ENCODE measurements around the gene BPIFB6.
"Not testable (repeated sequence)": the region's sequence is repeated elsewhere in the genome, so short reads cannot be mapped to it uniquely, and the experiment has no call there.

BPIFB6 gene

DNA sequence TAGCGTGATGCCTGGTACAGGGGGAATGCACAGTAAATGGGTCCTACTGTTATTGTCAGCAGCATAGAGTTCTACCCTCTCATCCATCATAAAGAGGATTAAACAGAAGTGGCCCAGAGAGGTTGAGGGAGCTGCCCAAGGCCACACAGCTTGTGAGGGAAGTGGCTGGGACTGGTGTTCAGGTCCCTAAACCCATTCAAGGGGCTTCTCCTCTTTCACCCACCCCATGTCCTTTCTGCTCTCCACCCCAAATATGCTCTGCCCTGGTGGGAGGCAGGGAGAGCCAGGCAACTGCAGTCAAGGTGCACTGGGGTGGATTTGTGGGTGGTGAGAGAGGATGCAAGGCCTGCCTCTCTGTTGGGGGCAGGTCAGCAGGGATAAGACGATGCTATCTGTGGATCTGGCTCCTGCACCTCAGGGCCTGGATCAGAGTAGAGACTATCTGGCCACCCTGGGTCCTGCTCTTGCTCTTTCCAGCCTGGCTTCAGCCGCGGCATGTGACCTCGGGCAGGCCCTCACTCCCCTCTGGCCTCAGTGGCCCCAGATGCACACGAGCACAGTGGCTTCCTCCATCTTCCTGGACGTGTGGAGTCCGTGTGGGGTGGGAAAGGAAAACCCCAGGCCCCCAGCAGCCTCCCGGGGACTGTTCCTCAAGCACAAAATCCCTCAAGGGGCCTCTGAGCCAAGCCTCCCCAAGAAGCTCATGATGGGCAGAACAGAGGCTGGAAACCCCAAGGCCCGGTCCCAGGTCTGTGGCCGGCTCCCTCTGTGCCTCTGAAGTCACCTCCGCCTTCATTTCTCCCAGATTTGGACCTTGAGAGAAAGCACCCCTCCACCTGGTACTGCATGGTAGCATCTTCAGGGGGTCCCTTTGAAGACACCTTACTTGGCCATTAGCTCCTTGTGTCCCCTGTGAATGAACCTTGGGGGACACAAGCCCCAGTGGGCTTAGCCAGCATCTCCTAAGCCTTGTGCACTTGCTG is 3.4 kb upstream of the BPIFB6 start:
- DNase-seq (ENCODE audit: low read depth in 2 of 2) = no peak

DNA sequence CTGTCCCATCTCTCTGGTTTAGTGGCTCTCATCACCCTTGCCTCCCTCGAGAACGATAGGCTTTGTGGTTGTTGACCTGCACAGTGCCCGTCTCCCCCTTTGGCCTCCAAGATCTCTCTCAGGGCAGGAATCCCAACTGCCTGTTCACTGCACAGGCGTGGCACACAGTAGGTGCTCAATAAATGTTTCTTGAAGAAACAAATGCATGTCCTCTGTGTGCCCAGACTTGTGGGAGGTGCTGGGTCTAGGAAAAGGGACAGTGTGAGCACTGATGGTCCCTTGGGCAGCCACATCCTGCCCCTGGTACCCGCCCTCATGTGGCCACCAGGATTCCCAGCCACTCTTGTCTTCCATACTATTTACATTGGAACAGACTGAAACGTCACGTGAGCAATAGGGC is 2.6 kb upstream of the BPIFB6 start:
- DNase-seq (ENCODE audit: low read depth in 2 of 2) = no peak

DNA sequence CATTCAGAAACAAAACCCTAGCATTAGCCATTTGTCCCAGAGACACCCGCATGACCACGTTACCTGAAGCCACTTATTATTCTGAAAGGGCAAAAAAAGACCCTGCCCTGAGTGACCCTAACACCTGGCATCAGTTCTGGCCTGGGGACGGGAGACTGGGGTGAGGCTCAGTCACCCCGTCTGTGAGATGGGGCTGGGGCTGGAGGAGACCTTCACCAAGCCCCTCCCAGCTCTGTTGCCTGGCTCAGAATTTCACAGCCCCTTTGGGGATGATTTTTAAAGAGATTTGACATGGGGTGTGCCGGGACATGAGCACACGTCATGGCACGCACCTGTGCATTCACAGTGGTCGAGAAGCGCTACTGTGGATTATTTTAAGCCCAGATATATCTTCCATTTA is 1.4 kb upstream of the BPIFB6 start:
- no peak for DNase-seq (ENCODE audit: low read depth in 2 of 2)

DNA sequence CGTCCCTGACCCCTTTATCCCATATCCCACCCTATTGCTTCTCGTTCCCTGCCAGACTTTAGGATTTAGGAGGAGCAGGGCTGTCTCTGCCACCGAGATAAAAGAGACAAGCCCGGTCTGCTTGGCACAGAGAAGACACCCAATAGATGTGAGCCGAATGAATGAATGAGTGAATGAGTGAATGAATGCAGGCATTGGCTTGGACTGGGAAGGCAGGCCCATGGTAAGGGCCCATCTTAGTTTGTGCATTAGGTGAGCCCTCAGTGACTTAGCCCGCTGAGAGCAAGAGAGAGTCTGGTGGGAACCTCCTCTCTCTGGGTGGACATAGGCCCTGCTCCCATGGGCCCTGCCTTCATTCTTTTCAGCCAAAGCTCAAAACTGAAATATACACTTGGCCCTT is 879 bp upstream of the BPIFB6 start:
- DNase-seq (ENCODE audit: low read depth in 2 of 2) = no peak

DNA sequence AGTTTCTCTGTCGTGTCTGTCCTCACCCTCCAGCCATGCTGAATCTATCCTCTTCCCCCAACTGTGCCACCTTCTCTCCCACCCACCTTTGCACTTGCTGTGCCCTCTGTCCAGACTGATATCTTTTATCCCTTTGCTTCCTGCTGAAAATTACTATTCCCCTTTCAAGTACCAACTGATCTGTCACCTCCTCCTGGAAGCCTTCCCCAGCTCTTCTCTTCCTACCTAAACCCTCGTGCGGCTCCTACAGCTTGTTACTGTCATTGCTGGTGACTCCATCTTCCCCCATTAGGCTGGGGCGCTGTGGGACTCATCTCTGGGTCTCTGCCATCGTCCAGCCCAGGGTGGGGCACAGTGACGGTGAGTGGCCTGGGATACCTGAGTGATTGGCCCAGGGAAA is 1.1 kb downstream of the BPIFB6 start:
- no peak for DNase-seq (ENCODE audit: low read depth in 2 of 2)

DNA sequence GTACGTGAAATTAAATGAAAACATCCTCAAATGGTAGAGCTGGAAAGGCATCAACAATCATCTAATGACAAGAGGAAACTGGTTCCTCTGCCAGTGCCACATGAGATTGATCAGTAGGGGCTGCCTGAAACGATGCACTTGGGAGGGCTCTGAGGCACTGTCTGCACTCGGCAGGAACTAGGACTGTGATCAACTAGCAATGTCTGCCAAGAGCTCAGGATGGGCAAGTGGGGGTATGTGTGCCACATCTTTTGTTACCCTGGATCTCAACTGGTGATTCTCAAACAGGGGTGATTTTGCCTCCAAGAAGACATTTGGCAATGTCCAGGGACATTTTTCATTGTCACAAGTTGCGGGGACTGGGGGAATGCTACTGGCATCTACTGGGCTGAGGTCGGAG is 1.9 kb downstream of the BPIFB6 start:
- no peak for DNase-seq (ENCODE audit: low read depth in 2 of 2)

DNA sequence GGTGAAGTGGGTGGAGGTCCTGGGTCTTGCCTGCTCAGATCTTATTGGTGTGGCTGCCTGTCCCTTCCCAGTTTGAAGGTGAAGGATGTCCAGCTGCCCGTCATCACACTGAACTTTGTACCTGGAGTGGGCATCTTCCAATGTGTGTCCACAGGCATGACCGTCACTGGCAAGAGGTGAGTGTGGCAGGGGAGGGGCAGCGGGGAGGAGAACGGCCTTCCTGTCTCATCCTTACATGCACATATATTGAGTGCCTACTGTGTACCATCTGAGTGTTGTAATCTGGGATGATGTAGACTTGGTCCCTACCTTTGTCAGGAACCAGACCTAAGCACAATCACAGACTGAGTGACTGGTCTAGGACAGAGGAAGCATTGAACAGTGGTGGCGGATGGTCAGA is 2.7 kb downstream of the BPIFB6 start:
- no peak for DNase-seq (ENCODE audit: low read depth in 2 of 2)

DNA sequence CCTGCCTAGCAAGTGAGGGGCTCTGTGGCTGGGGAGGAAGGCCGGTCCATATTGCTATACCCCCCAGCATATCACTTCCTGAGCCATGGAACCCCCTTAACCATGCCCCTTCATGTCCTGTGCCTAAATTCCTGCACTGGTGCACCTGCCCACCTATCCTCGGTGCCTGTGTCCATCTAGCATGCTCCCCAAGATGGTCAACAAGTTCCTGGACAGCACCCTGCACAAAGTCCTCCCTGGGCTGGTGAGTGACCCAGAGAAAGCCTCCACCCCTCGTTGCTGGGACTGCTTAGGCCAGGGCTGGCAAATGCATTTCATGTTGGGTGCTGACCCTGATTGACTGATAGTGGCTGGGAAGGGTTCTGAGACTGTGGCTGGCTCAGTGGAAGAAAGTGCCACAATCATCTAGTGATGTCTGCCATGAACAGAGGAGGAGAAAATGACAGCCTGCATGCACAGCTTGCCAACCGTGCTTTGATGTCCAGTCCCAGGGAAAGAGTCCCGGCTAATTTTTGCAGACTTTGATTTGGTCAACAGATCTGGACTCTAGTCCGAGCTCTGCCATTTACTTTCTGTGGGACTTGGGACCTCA is 3.5 kb downstream of the BPIFB6 start:
- no peak for DNase-seq (ENCODE audit: low read depth in 2 of 2)

DNA sequence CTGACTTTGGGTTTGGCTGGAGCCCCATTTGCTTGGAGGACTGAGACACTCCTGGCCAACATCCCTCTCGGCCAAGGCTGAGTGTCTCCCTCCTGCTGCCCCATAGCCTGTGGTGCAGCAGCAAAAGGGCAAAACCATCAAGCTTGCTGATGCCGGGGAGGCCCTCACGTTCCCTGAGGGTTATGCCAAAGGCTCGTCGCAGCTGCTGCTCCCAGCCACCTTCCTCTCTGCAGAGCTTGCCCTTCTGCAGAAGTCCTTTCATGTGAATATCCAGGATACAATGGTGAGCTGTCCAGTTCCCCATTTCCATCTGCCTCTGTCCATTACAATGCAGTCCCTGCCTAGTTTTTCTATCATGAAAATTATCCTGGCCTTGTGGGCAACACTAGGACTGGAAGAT is 6.0 kb downstream of the BPIFB6 start:
- DNase-seq (ENCODE audit: low read depth in 2 of 2) = no peak

DNA sequence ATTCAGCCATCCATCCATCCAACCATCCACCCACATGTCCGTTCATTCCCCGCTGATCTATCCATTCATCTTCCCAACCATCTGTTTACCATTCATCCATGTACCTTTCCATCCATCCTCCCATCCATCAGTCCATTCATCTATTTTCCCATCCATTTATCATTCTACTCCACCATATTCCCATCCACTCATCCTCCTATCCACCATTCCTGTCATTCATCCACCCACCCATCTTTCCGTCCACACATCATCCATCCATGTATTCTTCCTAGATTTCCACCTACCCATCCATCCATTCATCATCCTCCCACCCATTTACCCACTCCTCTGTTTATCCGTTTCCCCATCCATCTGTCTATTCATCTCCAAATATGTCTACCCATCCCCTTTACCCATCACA is 6.8 kb downstream of the BPIFB6 start:
- no peak for DNase-seq (ENCODE audit: low read depth in 2 of 2)

DNA sequence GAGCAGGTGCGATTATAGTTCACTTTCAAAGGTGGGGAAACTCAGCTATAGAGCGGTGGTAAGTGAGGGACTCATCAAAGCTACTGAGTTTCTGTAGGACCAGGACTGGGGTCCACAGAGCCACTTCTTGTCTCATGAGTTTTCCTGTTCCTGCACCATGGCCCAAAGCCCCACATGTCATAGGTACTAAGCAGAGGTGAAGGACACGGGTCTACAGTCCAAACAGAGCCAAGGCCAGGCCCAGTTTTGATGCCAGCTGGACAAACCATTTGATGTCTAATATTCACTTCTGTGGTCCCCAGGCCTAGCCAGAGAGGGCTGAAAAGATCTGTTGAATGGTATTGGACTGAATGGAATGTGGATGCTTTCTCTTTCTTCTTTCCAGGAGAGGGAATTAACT is 11.0 kb downstream of the BPIFB6 start:
- no peak for DNase-seq (ENCODE audit: low read depth in 2 of 2)

DNA sequence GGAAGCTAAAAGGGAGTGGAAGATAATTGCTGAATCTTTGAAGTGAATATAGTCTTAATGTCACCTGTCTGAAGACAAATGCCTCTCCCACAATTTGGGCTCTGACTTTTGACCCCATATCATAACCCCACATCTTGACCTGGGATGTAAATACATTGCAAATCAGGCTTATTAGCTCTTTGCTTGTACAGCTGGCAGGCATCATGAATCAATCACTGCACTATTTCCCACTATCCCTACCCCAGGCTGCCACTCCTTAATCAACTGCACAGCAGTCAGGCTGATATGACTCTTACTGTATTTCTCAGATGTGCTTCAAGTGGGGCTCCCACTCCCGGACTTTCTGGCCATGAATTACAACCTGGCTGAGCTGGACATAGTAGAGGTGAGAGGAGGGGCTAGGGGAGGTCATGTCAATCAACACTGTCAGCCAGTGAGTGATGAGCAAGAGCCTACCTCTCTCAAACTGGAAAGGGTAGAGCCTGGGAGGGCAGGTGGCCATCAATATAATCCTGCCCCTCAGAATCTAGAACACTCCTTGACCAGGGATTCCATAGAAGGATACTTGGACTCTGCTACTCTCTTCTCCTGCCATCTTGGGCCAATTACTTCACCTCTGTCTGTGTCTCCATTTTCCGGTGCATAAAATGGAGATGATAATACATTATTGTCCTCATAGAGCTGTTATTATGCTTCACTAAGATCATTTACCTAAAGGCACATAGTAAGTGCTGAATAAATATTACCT is 11.7 kb downstream of the BPIFB6 start:
- DNase-seq (ENCODE audit: low read depth in 2 of 2) = no peak

DNA sequence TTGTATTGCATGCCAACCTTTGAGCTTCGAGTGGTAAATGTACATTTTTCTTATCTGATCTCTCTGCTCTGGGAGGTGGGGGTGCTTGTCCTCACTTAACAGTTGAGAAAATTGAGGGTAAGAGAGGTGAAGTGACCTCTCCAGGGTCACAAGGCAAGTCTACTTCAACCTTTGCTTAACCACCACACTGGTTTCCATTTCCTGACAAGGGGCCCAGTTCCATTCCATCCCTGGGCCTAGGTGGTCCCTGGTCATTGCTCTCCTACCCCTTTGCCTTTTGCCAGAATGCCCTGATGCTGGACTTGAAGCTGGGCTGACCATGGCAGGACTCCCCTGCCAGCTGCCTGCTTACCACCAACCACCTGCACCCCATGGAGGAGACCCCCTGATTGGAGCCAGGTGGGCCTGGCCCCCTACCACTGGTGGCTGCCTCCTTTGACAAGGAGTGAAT is 12.3 kb downstream of the BPIFB6 start:
- no peak for DNase-seq (ENCODE audit: low read depth in 2 of 2)

DNA sequence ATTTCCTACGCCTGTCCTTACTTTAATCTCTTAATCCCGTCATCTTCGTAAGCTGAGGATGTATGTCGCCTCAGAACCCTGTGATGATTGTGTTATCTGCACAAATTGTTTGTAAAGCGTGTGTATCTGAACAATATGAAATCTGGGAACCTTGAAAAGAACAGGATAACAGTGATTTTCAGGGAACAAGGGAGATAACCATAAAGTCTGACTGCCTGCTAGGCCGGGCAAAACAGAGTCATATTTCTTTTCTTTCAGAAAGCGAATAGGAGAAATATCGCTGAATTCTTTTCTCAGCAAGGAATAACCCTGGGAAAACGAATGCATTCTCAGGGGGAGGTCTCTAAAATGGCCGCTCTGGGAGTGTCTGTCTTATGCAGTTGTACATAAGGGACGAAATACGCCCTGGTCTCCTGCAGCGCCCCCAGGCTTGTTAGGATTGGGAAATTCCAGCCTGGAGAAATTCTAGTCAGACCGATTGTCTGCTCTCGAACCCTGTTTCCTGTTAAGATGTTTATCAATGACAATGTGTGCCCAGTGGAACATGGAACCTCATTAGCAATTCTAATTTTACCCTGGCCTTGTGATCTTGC is 13.8 kb downstream of the BPIFB6 start:
- DNase-seq (ENCODE audit: low read depth in 2 of 2) = not testable (repeated sequence)

DNA sequence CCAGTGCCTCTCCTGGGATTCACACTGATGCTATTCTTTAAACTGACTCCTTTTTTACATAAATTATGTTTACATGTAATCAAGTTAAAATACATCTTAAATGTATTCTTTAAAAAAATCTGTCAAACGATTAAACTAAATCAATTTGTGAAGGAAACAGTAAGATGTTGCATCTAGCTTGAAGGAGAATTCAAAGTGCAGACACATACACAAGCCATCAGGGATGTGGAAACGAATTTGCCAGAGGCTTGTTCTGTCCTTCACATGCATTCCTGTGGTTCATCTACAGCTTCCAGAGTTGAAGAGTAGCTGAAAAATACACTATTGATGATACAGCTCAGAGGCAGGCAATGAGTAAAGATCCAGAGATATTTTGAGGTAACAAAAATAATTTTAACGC is 15.0 kb downstream of the BPIFB6 start:
- no peak for DNase-seq (ENCODE audit: low read depth in 2 of 2)

DNA sequence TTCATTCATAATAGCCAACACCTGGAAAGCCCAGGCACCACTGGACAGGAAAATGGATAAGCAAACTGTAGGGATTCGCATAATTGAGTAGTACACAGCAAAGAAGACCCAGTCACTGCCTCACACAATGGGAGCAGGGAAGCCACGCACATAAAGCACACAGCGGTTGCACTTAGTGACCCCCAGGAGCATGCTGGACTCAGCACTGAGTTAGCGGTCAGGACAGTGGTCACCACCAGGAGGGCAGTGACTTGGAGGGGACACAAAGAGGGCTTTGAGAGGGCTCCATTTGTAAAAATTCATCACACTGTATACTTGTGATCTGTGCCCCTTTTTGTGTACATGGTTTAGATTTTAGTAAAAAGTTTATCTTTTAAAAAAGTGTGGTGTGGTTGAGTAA is 19.9 kb downstream of the BPIFB6 start:
- DNase-seq (ENCODE audit: low read depth in 2 of 2) = no peak

DNA sequence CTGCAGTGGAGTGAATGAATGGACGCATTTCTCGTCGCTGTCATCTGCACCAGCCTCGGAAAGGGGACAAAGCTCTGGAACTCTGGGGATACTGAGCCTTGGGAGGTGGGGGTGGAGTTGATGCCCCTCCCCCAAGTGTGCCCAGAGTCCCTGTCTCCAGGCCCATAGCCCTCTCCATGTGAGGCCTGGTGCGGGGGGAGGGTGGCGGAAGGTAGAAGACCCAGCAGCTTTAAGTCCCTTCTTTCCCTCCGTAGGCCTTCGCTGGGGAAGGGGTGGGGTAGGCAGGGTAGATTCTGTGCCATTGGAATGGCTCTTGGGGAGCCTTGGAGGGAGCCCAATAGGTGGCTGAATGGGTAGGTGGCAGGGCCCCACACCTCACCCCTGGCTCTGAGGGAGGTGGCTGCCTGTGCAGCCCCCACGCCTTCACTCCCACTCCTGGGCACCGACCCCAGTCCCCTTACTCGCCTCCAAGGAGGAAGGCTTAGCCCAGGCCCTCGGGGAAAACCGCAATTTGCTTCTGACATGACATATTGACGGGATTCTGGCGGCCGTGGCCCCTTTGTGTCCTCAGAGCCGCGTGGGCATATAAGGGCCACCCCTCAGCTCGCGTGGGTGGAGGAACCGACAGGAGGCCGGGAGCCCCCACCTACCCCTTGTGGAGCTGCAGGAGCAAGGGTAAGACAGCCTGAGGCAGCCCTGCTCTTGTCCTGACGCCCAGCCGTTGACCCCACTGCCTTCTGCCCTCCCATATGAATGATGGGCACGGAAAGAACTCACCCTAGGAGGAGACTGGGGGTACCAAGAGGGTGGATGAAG is 22.1 kb downstream of the BPIFB6 start, which contains the start of gene BPIFB3:
TSS of gene BPIFB3 (plus strand) at position 613 of the 816 bp plus-strand sequence. CDS start 1,533 bp downstream, outside the sequence.
- DNase-seq (ENCODE audit: low read depth in 2 of 2) = no peak

DNA sequence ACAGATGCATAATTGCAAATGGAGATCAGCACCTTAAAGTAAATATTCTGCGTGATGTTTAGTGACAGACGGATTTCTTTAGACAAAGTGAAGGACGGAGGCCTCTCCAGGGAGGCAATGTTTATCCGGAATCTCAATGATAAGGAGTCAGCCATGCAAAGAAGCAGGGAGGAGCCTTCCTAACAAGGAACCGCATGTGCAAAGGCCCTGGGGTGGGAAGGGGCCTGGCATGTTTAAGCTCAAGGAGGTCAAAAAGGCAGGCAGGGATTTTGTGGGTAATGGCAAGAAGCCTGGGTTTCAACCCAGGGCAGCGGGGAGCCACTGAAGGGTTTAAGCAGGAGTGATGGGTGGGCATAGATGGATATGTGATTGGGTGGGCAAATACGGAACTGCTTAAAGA is 22.9 kb downstream of the BPIFB6 start:
- no peak for DNase-seq (ENCODE audit: low read depth in 2 of 2)

DNA sequence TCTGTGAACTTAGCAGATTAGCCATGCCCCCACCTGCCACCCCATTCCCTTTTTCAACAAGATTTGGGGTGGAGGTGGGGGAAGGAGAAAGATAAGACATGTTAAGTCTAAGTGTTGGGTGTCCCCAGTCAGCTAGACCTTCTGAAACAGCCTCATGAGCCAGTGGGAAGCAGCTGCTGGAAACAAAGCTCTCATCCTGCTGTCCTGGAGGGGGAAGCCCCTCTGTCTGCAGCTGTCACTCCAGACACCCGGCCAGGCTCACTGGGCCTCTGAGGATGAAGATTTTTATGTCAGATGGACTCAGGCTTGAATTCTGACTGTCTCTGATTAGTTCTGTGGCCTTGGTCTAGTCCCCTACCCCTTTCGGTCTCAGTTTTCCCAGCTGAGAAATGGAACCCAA is 23.3 kb downstream of the BPIFB6 start:
- DNase-seq (ENCODE audit: low read depth in 2 of 2) = no peak

DNA sequence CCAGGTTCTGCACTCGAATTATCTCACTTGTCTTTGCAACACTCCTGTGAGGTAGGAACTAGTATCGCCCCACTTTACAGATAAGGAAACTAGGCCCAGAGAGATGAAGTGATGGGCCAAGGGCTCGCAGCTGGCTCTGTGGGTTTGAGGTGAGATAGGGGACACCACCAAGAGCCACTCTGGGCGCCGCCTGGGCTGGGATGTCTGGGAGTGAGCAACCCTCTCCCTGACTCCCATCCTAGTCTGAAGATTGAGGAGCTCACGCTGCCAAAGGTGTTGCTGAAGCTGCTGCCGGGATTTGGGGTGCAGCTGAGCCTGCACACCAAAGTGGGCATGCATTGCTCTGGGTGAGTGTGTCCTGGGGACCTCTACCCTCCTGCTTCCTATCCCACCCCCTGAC is 27.7 kb downstream of the BPIFB6 start:
- no peak for DNase-seq (ENCODE audit: low read depth in 2 of 2)

DNA sequence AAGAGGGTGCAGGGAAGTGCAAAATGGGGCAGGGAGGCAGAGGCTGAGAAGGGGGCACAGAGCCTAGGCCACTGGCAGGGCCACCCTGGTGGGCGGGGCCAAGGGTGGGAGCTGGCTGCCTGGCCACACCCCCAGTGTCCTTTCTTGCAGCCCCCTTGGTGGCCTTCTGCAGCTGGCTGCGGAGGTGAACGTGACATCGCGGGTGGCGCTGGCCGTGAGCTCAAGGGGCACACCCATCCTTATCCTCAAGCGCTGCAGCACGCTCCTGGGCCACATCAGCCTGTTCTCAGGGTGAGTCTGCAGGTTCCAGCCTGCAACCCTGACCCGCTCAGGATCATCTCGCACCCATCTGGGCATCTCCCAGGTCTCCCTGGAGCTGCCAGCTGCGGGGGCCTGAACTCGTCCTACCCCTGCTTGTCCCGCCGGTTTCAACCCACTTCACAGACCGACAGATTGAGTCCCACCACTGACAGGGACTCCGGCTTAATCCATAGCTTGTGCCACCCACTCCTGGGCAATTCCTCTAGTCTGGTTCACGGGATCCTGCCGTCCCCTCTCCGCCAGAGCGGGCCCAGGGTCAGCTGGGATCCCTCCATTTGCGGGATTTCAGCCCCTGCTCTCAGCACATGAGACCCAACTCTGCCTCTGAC is 28.4 kb downstream of the BPIFB6 start:
- no peak for DNase-seq (ENCODE audit: low read depth in 2 of 2)
